ENCODE measurements around the gene PHF23. TPM values are rescaled to one million over a fixed set of nuclear protein-coding genes. Genes with fewer than 3 reads are reported as not detected.

Gene PHF23
- total and polyA plus RNA-seq, 9 of the 15 experiments (the other 6 are each of a cell fraction or from before 2014, with no cell fraction given), result 7.4 to 87.5 (median 33.7) TPM

DNA sequence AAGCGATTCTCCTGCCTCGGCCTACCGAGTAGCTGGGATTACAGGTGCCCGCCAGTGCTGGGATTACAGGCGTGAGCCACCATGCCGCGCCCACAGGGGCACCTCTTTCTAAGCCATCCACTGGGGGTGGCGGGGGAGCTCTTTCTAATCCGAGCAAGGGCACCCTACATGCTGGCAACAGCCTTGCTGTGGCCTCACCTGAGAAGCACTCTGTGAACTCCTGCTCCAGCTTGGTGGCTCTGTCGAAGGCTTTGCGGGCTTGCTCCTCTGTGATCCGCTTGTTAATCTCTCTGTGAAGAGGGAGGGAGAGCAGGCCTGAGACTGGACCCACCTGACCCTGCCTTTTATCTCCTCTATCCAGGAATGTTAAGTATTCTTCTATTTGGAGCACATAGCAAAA lies 48.2 kb downstream of the PHF23 start:
- ATAC-seq (no peak), FAIRE-seq (no peak), DNase-seq (ENCODE audit: extremely low read depth in 1 of 4, low spot score in 3 of 4) (no peak)
- Histone ChIP-seq H3K27me3 (ENCODE audit: control insufficient read depth in 2 of 2, insufficient read depth in 2 of 2, low read length in 2 of 2) (no peaks in the 10 kb centered on the region), H3K36me3 (ENCODE audit: control insufficient read depth, insufficient read depth, low read length) (peaks cover 11% of the 10 kb centered on the region; the same call in 1 of the 3 replicates), H4K20me1 (replicated peaks; ENCODE audit: control insufficient read depth, insufficient read depth, low read length) (no peaks in the 10 kb centered on the region), H3K9me1 (ENCODE audit: control insufficient read depth, insufficient read depth, low read length) (no peaks in the 10 kb centered on the region), H3K79me2 (ENCODE audit: control insufficient read depth, insufficient read depth, low read length) (no peaks in the 10 kb centered on the region), H3K4me2 (ENCODE audit: insufficient read depth, low read length) (no peak overlapping the region), H3K4me3 (no peak overlapping the region), H3K9me3 (replicated peaks; ENCODE audit: control insufficient read depth, insufficient read depth, low read depth, low read length) (no peaks in the 10 kb centered on the region), H2AFZ (ENCODE audit: low read depth, low read length) (no peak overlapping the region), H3K9ac (ENCODE audit: insufficient read depth in 1 of 2, low read depth in 2 of 2, low read length in 2 of 2) (no peak overlapping the region), H3K4me1 (replicated peaks in 1 of 2; ENCODE audit: control insufficient read depth in 2 of 2, insufficient read depth in 2 of 2, low read length in 2 of 2) (peaks cover 3 to 6% of the 10 kb centered on the region in 2 experiments; a peak in 3 of 5 replicates), H3K27ac (ENCODE audit: extremely low read depth, low read depth, low read length) (no peak overlapping the region)
- no peak for TF ChIP-seq SP2 (IDR thresholded peaks at IDR 0.05; ENCODE audit: extremely low read depth, low read depth, low read length, poor library complexity, severe bottlenecking)
- TF ChIP-seq PYGO2 (tag; IDR thresholded peaks at IDR 0.05), result no peak
- BruUV-seq (replicated peaks), result no TSS peak
- POLR2A ChIA-PET, result no interaction called here
- 98% methylated on average over 7 of the region's 12 CpGs for WGBS (ENCODE audit: insufficient coverage, low coverage, missing lambda C conversion rate)
- in situ Hi-C loops (cut with MboI) (no loop called here), intact Hi-C loops (cut with micrococcal nuclease) (no loop called here)
- CTCF ChIA-PET (ENCODE audit: low intra/inter-chr PET ratio), result no interaction called here

GRCh38 chr17:7190276-7190917 lies 48.9 kb downstream of the PHF23 start:
- Histone ChIP-seq H3K9me1 (ENCODE audit: control insufficient read depth, insufficient read depth, low read length) (no peaks in the 10 kb centered on the region), H3K9ac (ENCODE audit: insufficient read depth in 1 of 2, low read depth in 2 of 2, low read length in 2 of 2) (no peak overlapping the region), H2AFZ (ENCODE audit: low read depth, low read length) (no peak overlapping the region), H4K20me1 (replicated peaks; ENCODE audit: control insufficient read depth, insufficient read depth, low read length) (no peaks in the 10 kb centered on the region), H3K4me2 (ENCODE audit: insufficient read depth, low read length) (no peak overlapping the region), H3K27me3 (ENCODE audit: control insufficient read depth in 2 of 2, insufficient read depth in 2 of 2, low read length in 2 of 2) (no peaks in the 10 kb centered on the region), H3K4me3 (no peak overlapping the region), H3K9me3 (replicated peaks; ENCODE audit: control insufficient read depth, insufficient read depth, low read depth, low read length) (no peaks in the 10 kb centered on the region), H3K36me3 (ENCODE audit: control insufficient read depth, insufficient read depth, low read length) (peaks cover 10% of the 10 kb centered on the region; the same call in 1 of the 3 replicates), H3K4me1 (replicated peaks in 1 of 2; ENCODE audit: control insufficient read depth in 2 of 2, insufficient read depth in 2 of 2, low read length in 2 of 2) (peaks cover 3 to 6% of the 10 kb centered on the region in 2 experiments; a peak in 3 of 5 replicates), H3K79me2 (ENCODE audit: control insufficient read depth, insufficient read depth, low read length) (no peaks in the 10 kb centered on the region), H3K27ac (ENCODE audit: extremely low read depth, low read depth, low read length) (no peak overlapping the region)
- no peak for DNase-seq (ENCODE audit: extremely low read depth in 1 of 4, low spot score in 3 of 4)
- 60% methylated on average over 1 of the region's 14 CpGs for WGBS (ENCODE audit: insufficient coverage, low coverage, missing lambda C conversion rate)
- no peak for TF ChIP-seq ZNF224 (CRISPR knock-in tag; IDR thresholded peaks at IDR 0.05)
- no peak for TF ChIP-seq EHMT2 (IDR thresholded peaks at IDR 0.05)
- TF ChIP-seq C11orf30 (IDR thresholded peaks at IDR 0.05; ENCODE audit: low read depth), result no peak
- TF ChIP-seq ZNF778 (CRISPR knock-in tag; IDR thresholded peaks at IDR 0.05), result no peak
- TF ChIP-seq, protein P1, sequence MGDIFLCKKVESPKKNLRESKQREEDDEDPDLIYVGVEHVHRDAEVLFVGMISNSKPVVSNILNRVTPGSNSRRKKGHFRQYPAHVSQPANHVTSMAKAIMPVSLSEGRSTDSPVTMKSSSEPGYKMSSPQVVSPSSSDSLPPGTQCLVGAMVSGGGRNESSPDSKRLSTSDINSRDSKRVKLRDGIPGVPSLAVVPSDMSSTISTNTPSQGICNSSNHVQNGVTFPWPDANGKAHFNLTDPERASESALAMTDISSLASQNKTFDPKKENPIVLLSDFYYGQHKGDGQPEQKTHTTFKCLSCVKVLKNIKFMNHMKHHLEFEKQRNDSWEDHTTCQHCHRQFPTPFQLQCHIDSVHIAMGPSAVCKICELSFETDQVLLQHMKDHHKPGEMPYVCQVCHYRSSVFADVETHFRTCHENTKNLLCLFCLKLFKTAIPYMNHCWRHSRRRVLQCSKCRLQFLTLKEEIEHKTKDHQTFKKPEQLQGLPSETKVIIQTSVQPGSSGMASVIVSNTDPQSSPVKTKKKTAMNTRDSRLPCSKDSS (IDR thresholded peaks at IDR 0.05; ENCODE audit: low read depth, partially characterized antibody), result no peak
- no peak for TF ChIP-seq PHF21A (IDR thresholded peaks at IDR 0.05; ENCODE audit: borderline replicate concordance, low read depth)
- BruUV-seq (replicated peaks), result no TSS peak
- intact Hi-C loops (cut with micrococcal nuclease), result no loop called here
- CTCF ChIA-PET (ENCODE audit: low intra/inter-chr PET ratio), result no interaction called here
- in situ Hi-C loops (cut with MboI), result no loop called here
- no peak for FAIRE-seq
- no peak for ATAC-seq
- POLR2A ChIA-PET, result no interaction called here

All from K562 (cell line).